ENCODE data around the gene HUNK. TPM values are rescaled to one million over a fixed set of nuclear protein-coding genes. Genes with fewer than 3 reads are reported as not detected.

Gene HUNK
- total RNA-seq, 1 donor from 2014 or later, result 0.51 TPM

- Mint-ChIP-seq H3K27me3 (peaks cover 7% of the 10 kb centered on the region), H3K36me3 (ENCODE audit: low read depth) (no peaks in the 10 kb centered on the region), H3K4me1 (no peaks in the 10 kb centered on the region), H3K9me3 (no peaks in the 10 kb centered on the region), H3K4me3 (no peak overlapping the region), H3K27ac (no peak overlapping the region)
- ChIA-PET CTCF (no interaction called here), POLR2A (no interaction called here)
- TF ChIP-seq CTCF (IDR thresholded peaks at IDR 0.05), result no peak
- no peak for DNase-seq
- no peak for ATAC-seq (ENCODE audit: low read depth)
- intact Hi-C loops (cut with micrococcal nuclease), result no loop called here
Measured at GRCh38 chr21:31918250-31918775, 45.5 kb downstream of the HUNK start.

- Mint-ChIP-seq H3K27ac (no peak overlapping the region), H3K4me3 (no peak overlapping the region), H3K4me1 (no peaks in the 10 kb centered on the region), H3K9me3 (no peaks in the 10 kb centered on the region), H3K27me3 (peaks cover 4% of the 10 kb centered on the region), H3K36me3 (ENCODE audit: low read depth) (no peaks in the 10 kb centered on the region)
- ATAC-seq (ENCODE audit: low read depth), result no peak
- ChIA-PET CTCF (no interaction called here), POLR2A (no interaction called here)
- no peak for DNase-seq
- intact Hi-C loops (cut with micrococcal nuclease), result no loop called here
- TF ChIP-seq CTCF (IDR thresholded peaks at IDR 0.05), result no peak
Measured at GRCh38 chr21:31920275-31920674, 47.5 kb downstream of the HUNK start.

GRCh38 chr21:31921079-31921478 lies 48.3 kb downstream of the HUNK start:
- DNase-seq (no peak), ATAC-seq (ENCODE audit: low read depth) (no peak)
- Mint-ChIP-seq H3K27me3 (peaks cover 4% of the 10 kb centered on the region), H3K36me3 (ENCODE audit: low read depth) (no peaks in the 10 kb centered on the region), H3K9me3 (no peaks in the 10 kb centered on the region), H3K27ac (no peak overlapping the region), H3K4me1 (no peaks in the 10 kb centered on the region), H3K4me3 (no peak overlapping the region)
- ChIA-PET POLR2A (no interaction called here), CTCF (no interaction called here)
- no peak for TF ChIP-seq CTCF (IDR thresholded peaks at IDR 0.05)
- intact Hi-C loops (cut with micrococcal nuclease), result no loop called here

GRCh38 chr21:31922881-31923280 lies 50.1 kb downstream of the HUNK start:
- Mint-ChIP-seq H3K27ac (no peak overlapping the region), H3K4me1 (no peaks in the 10 kb centered on the region), H3K4me3 (no peak overlapping the region), H3K9me3 (peaks cover 4% of the 10 kb centered on the region), H3K27me3 (peaks cover 4% of the 10 kb centered on the region), H3K36me3 (ENCODE audit: low read depth) (no peaks in the 10 kb centered on the region)
- no peak for DNase-seq
- CTCF ChIA-PET, result no interaction called here
- intact Hi-C loops (cut with micrococcal nuclease), result no loop called here
- no peak for ATAC-seq (ENCODE audit: low read depth)
- no peak for TF ChIP-seq CTCF (IDR thresholded peaks at IDR 0.05)
- POLR2A ChIA-PET, result no interaction called here

- no peak for TF ChIP-seq CTCF (IDR thresholded peaks at IDR 0.05)
- intact Hi-C loops (cut with micrococcal nuclease), result no loop called here
- no peak for ATAC-seq (ENCODE audit: low read depth)
- DNase-seq, result no peak
- H3K27ac Mint-ChIP-seq, result no peak overlapping the region
- CTCF ChIA-PET, result no interaction called here
- no peaks in the 10 kb centered on the region for H3K36me3 Mint-ChIP-seq (ENCODE audit: low read depth)
- no peaks in the 10 kb centered on the region for H3K4me1 Mint-ChIP-seq
- peaks cover 4% of the 10 kb centered on the region for H3K27me3 Mint-ChIP-seq
- H3K9me3 Mint-ChIP-seq, result peaks cover 4% of the 10 kb centered on the region
- POLR2A ChIA-PET, result no interaction called here
- H3K4me3 Mint-ChIP-seq, result no peak overlapping the region
Measured at GRCh38 chr21:31923756-31924155, 50.9 kb downstream of the HUNK start.
